Measurements from ENCODE around the gene B3GLCT.
"Not testable (repeated sequence)": the region's sequence is repeated elsewhere in the genome, so short reads cannot be mapped to it uniquely, and the experiment has no call there.

B3GLCT gene

DNA sequence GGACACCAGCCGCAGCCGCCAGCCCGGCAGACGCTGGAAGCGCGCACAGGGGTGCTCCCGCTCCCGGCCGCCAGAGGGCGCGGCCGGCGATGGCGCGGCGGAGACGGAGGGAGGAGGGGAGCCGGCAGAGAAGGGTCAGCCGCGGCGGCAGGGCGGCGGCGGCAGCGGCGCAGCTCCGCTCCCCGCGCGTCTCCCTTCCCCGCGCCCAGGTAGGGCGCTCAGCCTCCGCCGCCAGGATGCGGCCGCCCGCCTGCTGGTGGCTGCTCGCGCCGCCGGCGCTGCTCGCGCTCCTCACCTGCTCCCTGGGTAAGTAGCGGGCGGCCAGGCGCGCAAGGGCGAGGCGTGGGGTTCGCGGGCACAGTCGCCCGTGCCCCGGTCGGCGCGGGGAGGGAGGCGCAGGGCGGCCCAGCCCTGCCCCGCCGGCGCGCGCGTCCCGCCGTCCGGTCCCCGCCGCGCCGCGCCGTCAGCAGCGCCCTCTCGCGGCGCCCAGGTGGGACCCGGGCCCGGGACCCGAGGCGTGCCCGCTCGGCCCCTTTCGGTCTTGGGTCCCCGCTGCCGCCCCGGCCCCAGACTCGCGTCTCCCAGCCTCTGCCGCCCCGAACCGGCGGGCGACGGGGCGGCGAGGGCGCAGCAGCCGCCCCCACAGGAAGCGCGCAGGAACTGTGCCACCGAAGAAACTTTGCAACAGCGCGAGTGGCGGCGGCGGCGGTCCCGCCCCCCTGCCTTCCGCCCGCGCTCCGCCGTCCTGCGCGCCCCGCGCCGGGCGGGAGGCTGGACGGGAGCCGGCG is at the start of gene B3GLCT:
Gene B3GLCT (plus strand): TSS at position 127 of the 788 bp plus-strand sequence. CDS start 110 bp downstream, at position 237.
- DNase-seq (ENCODE audit: low read depth) = peak; percentile 54

DNA sequence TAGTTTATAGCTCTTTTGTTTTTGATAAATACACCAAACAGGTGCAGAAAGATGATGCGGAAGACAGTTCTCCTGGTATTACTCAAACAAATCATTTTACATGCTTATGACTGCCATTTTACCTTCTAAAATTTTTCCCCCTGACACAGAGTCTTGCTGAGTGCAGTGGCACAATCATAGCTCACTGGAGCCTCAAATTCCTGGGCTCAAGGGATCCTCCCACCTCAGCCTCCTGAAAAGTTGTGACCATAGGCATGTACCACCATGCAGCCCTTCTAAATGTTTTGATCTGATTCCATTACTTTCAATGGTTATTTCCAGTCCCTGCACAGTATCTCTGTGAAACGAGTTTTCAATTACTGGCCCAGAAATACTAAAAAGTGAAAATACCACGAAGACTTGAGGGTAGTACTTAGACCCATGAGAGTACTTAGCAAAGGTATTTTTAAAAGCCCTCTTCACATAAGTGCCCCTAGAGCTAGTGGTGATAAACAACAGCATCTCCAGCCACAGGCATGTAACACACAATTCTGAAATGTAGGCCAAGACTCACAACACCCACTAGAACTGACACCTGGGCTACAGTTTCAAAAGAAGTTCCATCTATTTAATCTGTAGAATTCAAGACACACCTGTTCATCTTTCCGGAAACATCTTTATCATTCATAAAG is 49.3 kb upstream of the B3GLCT start:
- no peak for DNase-seq (ENCODE audit: low read depth)

DNA sequence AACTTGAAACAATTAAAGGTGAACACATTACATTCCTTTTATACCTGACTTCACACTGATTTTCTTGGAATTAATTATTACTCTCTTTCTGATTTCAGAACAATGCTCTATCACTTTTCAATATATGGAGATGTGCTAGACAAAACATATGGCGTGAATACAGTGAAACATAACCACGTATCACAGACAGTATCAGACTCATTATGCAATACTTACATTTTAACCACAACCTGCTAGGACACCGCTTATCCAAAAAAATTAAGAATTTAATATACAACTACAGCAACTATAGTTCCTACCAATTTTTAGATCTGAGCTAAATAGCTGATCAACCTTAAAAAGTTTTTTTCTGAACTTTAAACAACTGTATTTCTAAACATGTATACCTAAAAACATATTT is 47.9 kb upstream of the B3GLCT start:
- DNase-seq (ENCODE audit: low read depth) = no peak

DNA sequence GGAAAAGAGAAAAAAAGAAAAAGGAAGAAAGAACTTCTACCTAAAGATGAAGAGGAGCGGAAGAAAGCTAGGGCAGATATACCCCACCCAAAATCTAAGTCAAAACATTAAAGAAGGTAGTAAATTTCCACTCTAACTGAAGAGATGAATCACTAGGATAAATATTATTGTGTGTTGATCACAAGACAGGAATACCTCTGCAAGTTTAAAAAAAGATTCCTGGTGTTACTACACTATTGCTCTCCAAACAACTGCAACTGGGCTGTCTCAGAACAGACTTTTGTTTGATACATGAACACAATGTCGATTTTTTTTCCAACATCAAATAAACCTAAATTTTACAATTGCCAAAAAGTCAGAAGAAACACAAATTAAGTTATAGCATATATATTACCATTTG is 44.8 kb upstream of the B3GLCT start:
- no peak for DNase-seq (ENCODE audit: low read depth)

GRCh38 chr13:31159306-31159705 is 40.5 kb upstream of the B3GLCT start:
- no peak for DNase-seq (ENCODE audit: low read depth)

DNA sequence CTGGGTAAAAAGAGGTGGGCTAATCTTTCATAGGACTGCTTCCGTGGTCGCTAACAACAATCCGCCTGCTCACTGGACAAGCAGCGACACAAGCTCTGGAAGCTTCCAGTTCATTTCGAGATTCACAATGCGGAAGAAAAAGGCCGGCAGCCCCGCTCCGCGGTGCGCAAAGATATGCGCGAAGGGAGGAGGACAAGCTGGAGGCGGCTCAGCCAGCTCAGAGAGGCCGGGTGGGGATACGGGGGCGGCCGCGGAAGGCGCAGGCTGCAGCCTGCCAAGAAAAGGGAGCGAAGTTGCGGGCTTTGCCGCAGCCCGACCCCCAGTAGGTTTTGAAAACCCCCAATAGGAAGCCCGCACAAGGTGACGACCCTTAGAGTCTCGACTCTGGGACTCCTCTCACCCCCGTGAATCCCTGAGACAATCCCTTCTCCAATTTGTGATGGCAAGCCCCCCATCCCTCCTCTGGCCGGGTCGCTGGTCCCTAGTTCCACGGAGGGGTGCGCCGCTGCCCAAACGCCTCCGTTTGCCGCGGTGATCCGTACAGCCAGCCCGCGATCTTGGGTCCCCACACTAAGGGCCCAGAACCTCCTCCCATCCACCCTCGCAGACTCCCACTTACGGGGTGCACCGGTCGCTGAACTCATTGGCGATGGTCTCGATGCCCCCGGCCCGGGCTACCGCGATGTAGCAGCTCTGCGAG is 38.8 kb upstream of the B3GLCT start:
- DNase-seq (ENCODE audit: low read depth) = peak; percentile 75

DNA sequence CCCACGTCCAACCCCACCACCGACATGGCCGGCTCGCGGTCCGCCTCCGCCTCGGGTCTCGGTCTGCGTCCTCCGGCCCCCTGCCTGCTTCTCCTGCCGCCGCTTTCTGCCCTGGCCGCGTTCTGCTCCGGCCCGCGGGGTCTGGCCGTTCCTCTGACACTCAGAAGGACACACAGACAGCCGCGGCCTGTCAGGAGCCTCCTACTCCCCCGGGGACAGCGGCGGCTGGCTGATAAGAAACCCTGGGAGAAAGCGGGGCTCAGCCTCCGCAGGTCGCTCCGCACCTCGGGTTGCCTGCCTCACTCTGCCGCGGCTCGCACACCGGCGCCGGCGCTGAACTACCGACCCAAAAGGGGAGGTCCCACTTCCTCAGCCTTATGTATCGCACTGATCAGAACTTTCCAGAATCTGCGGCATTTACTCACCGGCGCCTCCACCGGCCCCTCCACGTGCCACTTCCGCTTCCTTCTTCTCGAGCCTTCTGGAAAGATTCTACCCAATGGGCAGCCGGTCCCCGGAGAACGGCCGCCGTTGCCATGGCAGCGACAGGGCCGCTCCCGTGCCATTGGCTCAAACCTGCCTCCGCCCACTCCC is 38.1 kb upstream of the B3GLCT start, which contains the start of gene HSPH1:
Gene HSPH1 (minus strand): TSS at position 348 of the 594 bp plus-strand sequence. CDS start 322 bp downstream, at position 26.
- peak; percentile 96 for DNase-seq (ENCODE audit: low read depth)

DNA sequence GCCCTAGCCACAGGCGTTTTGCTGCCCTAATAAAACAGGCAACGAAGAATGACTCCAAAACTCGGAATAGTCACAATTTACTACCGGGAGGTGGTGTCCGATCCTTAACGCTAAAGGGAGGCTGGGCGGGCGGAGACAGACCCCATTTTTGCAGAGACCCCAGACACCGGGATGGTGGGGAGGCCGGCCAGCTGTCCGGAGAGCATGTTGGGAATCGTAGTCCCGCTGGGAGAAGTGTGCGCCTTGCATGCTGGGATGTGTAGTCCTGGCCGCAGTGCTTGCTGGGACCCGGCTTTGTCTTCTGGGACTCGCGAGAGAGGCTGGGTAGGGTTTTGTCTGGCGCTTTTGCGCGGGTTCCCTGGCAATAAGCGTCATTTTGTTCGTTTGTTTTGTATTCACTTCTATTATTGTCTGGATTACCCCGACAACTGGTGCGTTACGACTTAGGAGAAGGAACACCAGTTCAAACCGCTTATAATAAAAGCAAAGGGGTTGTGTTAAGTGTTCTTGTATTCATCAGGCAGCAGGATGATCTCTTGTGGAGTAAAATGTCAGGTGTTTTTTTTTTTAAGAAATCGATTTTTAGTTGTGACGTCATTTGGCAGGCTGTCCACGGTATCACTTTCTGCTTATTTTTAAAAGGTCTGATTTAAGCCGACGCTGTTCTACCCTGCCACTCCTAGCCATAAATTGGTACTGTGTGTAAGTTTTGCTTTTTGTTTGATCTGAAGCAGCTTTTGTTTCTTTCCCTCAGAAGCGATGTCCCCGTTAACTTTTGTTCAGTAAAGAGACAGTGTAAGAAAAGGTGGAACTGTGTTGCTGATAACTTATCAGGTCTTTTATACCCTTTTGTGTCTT is 37.4 kb upstream of the B3GLCT start:
- peak; percentile 98 for DNase-seq (ENCODE audit: low read depth)

GRCh38 chr13:31166591-31166990 is 33.2 kb upstream of the B3GLCT start:
- DNase-seq (ENCODE audit: low read depth) = no peak

DNA sequence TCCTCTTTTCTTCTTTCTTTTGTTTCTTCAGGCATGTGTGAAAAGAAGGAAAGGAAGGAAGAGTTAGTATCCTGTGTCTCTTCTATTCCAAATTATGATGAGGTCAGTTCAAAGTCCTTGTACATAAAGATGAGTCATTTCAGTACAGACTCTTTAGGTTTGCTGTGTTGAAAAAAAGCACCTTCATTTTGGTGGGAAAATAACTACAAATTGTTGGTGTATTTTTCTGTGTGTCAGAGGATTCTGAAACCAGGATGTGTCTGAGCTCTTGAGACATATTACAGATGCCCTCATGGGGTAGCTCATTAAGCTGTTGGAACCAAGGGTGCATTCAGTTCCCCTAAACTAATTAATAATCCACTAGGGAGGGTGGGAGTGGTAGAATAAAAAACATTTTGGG is 32.3 kb upstream of the B3GLCT start:
- DNase-seq (ENCODE audit: low read depth) = no peak

DNA sequence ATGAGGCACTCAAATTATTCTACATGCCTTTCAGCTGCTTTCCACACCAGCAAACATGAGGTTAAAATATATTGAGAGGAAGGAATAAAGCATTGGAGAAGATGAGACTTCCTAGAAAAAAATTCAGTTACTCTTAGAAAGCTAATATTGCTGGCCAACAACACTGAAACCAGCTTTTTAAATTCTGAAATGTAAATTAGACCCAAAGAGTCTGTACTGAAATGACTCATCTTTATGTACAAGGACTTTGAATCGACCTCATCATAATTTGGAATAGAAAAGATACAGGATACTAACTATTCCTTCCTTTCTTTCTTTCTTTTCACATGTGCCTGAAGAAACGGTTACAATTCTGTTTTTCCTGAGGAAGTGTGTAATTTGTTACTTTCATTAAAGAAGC is 31.6 kb upstream of the B3GLCT start:
- no peak for DNase-seq (ENCODE audit: low read depth)

DNA sequence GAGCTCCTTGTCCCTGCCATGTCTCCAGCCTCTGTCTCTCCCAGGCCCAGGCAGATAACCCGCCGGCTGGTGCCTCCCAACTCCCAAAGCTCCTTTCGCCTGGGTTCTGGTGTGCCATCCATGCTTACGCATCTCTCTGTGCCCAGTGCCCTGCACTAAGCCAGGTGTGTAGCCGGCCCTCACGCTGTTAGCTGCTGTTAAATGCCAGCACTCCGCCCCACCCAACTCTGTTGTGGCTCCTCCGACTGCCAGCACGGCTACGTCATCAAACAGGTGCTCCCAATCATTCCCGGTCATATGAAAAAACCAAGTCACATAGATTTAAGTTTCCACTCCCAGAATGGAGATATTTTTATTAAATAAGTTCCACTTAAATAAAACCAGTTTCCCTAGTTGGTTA is 31.0 kb upstream of the B3GLCT start:
- DNase-seq (ENCODE audit: low read depth) = no peak

DNA sequence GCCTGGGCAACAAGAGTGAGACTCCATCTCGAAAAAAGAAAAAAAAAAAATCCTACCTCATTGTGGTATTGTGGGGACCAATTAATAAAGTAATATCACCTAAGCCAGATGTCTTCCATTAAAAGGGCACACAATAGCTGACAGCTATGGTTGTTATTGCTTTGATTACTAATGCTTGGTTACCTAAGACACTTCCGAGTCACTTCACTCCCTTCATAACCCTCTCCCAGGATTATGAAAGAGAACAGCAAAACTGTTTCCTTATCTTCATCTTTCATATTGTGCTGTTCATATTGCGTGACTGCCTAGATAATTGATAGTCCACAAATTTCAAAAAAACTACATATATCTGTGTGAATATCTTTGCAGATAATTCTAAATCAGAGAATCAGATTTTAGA is 27.8 kb upstream of the B3GLCT start:
- peak; percentile 90 for DNase-seq (ENCODE audit: low read depth)

DNA sequence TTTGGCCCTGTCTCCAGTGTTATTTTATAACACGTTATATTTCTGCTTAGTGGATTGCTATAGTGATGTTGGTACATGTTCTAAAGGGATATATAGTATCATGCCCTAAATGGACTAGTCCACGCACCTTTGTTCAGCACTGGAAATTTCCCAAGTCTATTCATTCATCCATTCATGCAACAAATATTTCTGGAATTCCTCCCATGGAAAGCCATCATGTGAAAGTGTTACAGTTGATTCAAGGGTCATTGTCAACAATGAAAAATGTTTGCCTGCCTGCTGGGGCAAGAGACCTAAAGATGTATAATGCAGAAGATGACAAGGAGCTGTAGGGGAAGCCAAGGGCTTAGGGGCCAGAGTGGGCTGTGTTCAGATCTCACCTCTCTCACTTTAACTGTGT is 27.2 kb upstream of the B3GLCT start:
- DNase-seq (ENCODE audit: low read depth) = peak; percentile 91

- DNase-seq (ENCODE audit: low read depth) = peak; percentile 25
Measured at GRCh38 chr13:31174018-31174417, 25.8 kb upstream of the B3GLCT start.

DNA sequence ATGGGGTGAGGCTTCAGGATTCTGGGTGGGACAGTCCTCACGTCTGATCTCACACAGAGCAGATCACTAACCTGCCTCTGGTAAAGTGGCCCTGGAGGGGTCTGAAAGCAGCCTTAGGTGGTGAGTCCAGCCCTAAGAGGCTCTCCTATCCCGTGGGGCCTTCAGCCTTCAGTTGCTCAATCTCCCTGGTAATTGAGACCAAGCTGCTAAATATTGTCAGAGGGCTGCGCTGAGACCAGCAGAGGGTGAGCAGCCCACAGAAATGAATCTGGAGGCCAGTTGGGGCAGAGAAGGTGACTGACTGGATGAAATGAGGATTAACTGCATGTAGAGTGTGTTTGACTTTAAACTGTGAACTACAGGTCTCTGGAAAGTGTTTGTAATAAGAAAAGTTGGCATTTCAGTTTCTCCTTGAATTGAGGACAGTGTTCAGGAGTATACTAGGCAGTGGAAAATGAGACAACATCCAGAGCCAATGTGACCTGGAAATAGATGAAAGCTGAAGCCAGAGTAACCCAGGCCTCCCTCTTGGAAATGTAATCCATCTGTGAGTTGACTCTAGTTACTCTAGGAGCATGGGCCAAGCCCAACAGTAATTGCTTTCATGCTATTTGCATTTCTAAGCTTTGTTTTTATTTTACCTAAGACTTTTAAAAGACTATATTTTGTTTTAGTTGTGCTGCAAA is 23.8 kb upstream of the B3GLCT start:
- no peak for DNase-seq (ENCODE audit: low read depth)

DNA sequence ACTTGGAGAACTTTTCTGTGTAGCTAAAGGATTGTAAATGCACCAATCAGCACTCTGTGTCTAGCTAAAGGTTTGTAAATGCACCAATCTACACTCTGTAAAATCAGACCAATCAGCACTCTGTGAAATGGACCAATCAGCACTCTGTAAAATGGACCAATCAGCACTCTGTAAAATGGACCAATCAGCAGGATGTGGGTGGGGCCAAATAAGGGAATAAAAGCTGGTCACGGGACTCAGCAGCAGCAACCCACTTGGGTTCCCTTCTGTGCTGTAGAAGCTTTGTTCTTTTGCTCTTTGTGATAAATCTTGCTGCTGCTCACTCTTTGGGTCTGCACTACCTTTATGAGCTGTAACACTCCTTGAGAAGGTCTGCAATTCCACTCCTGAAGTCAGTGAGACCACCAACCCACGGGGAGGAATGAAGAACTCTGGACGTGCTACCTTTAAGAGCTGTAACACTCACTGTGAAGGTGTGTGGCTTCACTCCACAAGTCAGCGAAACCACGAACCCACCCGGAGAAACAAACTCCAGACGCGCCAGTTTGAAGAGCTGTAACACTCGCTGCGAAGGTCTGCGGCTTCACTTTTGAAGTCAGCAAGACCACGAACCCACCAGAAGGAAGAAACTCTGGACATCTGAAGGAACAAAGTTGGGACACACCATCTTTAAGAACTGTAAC is 21.8 kb upstream of the B3GLCT start:
- DNase-seq (ENCODE audit: low read depth) = not testable (repeated sequence)

DNA sequence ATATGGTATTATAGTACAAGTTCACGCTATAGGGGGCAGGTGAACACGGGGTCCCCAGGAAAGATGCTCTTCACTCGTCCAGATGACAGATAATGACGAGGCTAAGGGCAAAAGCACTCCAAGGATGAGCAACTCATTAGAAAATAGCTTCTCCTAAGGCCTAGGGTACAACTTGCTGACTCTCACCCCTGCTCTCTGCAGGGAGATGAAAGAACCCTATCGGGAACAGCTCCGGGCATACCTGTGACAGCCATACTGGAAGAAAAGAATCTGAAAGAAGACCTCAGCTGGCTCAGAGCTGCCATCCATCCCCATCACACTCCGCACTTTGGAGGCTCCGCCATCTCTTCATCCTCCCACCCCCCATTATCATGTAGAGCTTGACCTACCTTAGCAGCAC is 20.5 kb upstream of the B3GLCT start:
- DNase-seq (ENCODE audit: low read depth) = no peak

GRCh38 chr13:31179754-31180153 is 20.0 kb upstream of the B3GLCT start:
- no peak for DNase-seq (ENCODE audit: low read depth)

GRCh38 chr13:31182987-31183386 is 16.8 kb upstream of the B3GLCT start:
- no peak for DNase-seq (ENCODE audit: low read depth)

Measured in amniotic epithelial cell (primary cell).